HG03460 (cell line): ENCODE data around the gene DGKB.

Experiments used
- ATAC-seq: cut with Tn5 transposase; IDR thresholded peaks from one replicate; pipeline ENCODE4 v1.9.1; 2021; ENCODE audit not compliant: unreplicated experiment

DGKB gene

DNA sequence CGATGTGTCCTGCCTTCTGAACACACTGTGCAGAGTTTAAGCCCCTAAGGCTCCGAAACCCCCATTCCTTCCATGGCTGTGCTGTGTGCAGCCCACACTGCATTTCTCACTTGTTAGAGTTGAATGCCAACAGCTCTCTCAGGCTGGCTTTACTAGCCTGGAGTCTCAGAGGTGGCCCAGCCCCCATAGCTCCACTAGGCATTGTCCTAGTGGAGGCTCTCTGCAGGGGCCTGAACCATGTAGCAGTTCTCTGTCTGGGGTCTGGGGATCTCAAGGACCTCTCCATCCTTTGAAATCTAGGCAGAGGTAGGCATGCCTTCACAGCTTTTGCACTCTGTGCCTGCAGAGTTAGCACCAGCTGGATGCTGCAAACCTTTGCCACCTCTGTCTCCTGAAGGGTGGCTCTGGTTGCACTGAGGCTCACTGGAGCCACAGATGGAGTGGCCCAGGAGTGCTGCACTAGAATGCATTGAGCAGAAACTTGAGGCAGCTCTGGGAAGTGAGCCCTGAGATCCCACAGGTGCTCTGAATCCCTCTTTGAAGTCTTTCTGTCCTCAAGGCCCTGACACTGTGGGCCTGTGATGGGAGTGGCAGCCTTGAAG, 301.7 kb downstream of the DGKB start:
- ATAC-seq = no peak

GRCh38 chr7:14598978-14599377, 303.6 kb downstream of the DGKB start:
- ATAC-seq = no peak

- no peak for ATAC-seq
These were observed 306.1 kb downstream of the DGKB start for GRCh38 chr7:14596421-14596820.

- no peak for ATAC-seq
These were observed 312.3 kb downstream of the DGKB start for GRCh38 chr7:14590206-14590605.

- ATAC-seq = no peak
These were observed 317.3 kb downstream of the DGKB start for GRCh38 chr7:14585232-14585631.

- no peak for ATAC-seq
These were observed 319.0 kb downstream of the DGKB start for GRCh38 chr7:14583518-14583917.

GRCh38 chr7:14582010-14582409, 320.5 kb downstream of the DGKB start:
- no peak for ATAC-seq

GRCh38 chr7:14579971-14580370, 322.6 kb downstream of the DGKB start:
- ATAC-seq = no peak

DNA sequence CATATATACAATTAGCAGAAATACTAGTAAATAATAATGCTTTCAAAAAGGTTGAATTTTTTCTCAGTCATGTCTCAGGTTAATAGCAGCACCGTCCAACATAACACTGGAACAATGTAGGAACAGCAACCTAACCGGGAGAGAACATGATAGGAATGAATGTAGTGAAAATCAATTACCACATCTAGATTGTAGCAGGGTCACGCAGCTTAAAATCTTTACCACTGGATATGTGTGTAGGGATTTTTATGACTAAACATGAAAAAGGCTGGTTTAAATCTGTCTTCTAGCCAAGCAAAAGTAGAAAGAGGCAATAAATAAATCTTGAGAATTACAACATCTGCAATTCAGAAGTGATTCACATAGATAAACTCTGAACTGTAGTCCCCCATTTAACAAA, 326.0 kb downstream of the DGKB start:
- ATAC-seq = no peak

GRCh38 chr7:14570750-14571607, 331.6 kb downstream of the DGKB start:
- ATAC-seq = no peak

DNA sequence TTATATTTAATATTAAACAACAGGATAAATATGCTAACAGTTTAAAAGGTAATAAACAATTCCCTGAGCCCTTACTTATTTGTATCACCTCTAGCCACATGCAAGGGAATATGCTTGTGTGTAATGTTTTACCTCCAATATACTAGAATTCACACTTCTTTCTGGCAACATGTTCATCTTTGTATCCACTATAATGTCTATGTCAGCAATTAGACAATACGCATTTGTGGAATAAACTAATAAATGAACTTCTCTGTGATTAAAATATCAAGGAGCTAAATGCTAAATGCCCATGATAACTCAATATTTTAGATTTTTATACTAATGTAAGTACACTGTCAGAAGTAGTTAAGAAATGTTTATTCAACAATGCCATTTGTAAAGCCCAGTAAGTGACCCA, 350.5 kb downstream of the DGKB start:
- no peak for ATAC-seq

DNA sequence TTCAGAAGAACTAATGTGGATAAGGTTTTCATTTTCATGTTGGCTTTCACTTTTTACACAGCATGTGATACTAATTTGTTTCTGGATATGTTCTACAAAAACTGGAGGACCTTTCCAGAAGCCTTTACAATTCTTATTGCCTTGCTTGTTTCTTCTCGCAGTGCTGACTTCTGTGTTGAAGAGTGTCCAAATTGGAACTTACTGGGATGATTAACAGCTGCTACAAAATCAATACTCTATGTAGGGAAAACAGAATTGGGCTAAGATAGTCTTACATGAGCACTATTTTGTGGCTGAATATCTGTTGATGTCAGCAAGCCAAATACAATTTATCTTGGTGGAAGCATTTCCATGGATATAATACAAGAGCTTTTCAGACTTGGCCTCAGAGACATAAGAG, 351.2 kb downstream of the DGKB start:
- no peak for ATAC-seq

GRCh38 chr7:14542624-14543023, 359.9 kb downstream of the DGKB start:
- ATAC-seq = no peak

- no peak for ATAC-seq
These were observed 381.4 kb downstream of the DGKB start for GRCh38 chr7:14521183-14521582.

DNA sequence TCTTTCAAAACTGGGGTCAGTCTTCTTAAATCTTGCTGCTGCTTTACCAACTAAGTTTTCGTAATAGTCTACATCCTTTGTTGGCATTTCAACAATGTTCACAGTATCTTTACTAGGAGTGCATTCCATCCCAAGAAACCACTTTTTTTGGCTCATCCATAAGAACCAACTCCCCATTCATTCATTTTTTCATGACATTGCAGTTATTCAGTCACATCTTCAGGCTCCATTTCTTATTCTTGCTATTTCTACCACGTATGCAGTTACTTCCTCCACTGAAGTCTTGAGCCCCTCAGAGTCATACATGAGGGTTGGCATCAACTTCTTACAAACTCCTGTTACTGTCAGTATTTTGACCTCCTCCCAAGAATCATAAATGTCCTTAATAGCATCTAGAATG, 392.3 kb downstream of the DGKB start:
- no peak for ATAC-seq

- ATAC-seq = no peak
These were observed 394.9 kb downstream of the DGKB start for GRCh38 chr7:14507617-14508016.

DNA sequence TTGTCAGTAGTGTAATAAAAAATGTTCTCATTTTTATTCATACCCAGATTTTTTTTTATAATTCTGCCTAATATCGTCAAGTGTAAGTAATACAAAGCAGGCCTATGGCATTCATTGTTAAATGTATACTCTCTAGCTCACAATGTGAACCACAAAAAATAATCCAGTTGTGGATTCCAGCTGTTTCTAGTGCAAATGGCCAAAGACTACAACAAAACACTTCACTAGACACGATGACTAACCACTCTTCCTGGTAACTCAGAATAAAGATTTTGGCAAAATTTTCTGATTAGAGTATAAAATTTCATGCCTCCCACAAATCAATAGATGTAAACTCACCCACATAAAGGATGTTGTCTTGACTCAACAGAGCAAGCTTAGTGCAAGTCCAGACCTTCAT, 396.6 kb downstream of the DGKB start:
- ATAC-seq = no peak

DNA sequence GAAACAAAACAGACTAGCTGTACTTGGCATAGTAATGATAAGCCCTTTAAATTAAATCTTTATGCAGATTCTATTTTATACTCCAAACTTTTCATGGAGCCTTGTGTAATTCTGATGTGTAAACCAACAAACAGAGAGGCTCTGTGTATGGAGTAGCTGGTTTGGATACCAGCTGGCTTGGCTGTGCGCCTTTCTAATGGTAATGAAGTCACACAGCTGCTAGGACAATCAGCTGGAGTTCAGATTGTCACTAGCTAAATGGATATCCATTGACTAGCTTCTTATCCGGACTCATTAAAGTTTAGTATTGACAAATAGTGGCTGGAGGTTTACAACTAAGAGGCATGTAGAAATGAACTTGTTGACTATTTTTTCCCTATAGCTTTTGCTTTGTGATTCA, 398.4 kb downstream of the DGKB start:
- no peak for ATAC-seq

- ATAC-seq = no peak
These were observed 398.9 kb downstream of the DGKB start for GRCh38 chr7:14503623-14504022.

DNA sequence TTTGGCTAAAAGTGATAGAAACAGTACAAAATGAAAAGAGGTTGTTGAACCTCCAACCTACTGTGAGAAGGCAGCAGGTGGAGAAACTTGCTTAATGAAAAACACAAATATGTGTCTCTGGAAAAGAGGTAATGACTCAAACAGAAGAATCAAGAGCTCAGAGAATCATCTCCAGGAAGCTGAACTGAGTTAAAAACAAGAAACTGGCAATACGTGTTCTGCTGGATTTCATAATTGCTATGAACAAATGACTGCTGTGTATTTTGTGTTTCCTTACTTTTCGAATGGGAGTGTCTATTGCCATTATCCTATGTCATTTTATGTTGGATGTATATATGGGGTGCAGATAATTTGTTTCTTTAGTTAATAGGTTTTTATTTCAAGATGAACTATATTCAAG, 401.1 kb downstream of the DGKB start:
- ATAC-seq = no peak

DNA sequence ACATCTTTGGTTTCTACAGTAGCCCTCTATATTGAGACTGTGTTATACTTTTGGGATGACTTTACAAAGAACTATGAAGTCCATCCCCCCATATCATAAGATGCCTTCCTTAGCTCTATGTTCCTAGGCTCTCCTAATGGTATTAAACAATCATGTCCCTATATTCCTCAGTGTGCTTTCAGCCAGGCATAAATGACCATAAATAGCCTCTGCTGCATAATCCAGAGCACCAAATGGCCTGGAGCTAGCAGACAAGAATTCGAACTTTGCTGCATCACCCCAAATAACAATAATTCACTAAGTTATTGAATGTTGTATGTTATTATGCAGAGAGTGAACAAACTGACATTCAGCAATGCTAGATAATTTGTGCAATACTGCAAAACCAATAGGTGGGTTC, 405.2 kb downstream of the DGKB start:
- ATAC-seq = no peak

DNA sequence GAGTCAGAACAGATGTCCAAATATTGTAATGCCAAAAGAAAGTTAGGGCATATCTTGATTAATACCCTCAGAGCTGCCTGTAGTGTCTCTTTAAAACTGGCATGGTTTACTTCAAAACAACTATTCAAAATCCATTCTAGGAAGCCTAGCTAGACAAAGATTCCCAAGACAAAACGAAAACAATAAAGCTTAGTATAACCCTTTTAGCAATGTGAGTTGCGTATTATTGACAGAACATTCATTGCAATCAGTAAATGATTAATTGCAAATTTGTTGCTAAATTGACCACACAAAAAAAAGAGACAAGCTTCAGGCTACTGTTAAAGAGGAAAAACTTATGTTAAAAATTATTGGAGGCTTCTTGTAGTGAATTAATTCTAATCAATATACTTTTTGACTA, 406.9 kb downstream of the DGKB start:
- ATAC-seq = no peak
